Measurements from ENCODE around the gene AVP.

Gene AVP

DNA sequence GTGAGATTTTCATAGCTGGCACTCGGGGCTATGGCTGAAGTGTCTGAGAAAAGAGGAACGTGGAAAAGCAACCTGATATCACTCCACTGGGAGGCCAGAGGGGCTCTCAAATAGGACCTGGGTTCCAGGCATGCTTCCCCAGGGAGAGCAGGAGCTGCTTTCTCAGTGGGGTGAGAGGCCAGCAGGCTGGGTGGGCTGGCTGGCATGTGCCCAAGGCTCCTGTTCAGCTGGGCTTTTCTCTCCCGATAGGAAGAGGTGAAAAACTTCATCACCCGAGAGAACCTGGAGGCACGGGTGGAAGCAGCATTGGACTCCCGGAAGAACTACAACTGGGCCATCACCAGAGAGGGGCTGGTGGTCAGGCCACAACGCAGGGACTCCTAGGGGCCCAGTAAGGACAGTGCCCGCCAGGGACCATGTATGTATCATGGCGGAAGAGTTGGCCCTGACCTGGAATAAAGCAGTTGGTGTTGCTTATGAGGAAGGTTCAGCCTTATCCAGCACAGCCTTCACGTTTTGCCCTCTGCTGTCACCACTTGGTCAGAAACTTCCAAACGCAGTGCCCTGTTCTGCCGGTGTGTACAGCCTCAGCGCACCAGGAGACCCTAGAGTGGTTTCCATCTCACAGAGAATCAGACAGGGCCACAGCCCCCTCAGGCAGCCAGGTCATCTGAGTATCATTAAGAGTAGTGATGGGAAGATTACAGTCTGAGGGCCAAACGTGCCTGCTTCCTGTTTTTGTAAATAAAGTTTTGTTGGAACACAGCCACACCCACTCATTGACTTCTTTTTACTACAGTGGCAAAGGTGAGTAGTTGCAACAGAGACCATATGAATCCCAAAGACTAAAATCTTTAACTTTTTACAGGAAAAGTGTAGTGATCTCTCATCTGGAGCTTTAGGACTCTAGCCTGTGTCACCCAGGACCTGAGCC lies 36.8 kb downstream of the AVP start:
- no peak for DNase-seq (ENCODE audit: low spot score)

DNA sequence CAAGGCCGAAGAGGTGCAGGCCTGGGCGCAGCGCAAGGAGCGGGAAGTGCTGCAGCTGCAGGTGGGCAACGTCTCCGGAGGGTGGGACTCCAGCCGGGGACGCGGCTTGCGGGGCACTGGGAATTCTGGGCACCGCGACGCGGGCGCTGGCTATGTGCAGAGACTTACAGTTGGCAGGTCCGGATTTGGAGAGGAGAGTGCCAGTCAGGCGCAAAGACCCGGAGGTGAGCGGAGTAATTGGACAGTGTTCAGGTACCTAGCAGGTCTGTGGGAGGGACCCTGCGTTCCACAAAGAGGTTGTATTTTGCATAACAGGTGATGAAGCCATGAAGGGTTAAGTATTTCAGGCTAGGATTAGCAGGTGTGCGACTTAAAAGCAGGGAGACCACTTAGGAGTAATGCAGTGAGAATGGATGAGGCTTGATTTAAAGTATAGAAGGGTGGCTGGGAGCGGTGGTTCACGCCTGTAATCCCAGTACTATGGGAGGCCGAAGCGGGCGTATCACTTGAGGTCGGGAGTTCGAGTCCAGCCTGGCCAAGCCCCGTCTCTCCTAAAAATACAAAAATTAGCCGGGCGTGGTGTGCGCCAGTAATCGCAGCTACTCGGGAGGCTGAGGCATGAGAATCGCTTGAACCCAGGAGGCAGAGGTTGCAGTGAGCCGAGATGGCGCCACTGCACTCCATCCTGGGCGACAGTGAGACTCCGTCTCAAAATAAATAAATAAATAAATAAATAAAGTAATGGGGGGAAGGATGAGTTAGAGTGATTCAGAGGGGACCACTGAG lies 37.7 kb downstream of the AVP start:
- peak; percentile 35 for DNase-seq (ENCODE audit: low spot score)

DNA sequence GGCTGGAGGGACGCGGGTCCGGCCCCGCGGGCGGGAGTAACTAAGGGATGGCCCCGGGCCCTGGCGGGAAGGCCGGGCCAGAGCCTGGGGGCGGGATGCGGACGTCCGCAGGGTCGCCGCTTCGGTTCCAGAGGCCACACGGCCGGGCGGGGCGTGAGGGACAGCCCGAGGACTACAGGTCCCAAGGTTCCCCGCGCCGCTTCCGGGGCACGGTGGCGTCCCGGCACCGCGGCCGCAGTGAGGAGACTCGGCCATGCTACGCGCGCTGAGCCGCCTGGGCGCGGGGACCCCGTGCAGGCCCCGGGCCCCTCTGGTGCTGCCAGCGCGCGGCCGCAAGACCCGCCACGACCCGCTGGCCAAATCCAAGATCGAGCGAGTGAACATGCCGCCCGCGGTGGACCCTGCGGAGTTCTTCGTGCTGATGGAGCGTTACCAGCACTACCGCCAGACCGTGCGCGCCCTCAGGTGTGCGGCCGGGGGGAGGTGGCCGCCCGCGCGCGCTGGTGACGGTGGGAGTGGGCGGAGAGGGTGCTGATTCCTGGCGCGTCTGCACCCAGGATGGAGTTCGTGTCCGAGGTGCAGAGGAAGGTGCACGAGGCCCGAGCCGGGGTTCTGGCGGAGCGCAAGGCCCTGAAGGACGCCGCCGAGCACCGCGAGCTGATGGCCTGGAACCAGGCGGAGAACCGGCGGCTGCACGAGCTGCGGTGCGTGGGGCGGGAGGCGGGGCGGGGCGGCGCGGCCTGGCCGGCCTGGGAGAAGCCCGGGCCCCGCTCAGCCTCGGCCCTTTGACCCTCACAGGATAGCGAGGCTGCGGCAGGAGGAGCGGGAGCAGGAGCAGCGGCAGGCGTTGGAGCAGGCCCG lies 38.5 kb downstream of the AVP start, which contains the start of gene MRPS26:
Gene MRPS26, plus strand, starts transcription at position 237 of the 861 bp plus-strand sequence. Its CDS starts 17 bp downstream, at position 254.
- peak; percentile 88 for DNase-seq (ENCODE audit: low spot score)

DNA sequence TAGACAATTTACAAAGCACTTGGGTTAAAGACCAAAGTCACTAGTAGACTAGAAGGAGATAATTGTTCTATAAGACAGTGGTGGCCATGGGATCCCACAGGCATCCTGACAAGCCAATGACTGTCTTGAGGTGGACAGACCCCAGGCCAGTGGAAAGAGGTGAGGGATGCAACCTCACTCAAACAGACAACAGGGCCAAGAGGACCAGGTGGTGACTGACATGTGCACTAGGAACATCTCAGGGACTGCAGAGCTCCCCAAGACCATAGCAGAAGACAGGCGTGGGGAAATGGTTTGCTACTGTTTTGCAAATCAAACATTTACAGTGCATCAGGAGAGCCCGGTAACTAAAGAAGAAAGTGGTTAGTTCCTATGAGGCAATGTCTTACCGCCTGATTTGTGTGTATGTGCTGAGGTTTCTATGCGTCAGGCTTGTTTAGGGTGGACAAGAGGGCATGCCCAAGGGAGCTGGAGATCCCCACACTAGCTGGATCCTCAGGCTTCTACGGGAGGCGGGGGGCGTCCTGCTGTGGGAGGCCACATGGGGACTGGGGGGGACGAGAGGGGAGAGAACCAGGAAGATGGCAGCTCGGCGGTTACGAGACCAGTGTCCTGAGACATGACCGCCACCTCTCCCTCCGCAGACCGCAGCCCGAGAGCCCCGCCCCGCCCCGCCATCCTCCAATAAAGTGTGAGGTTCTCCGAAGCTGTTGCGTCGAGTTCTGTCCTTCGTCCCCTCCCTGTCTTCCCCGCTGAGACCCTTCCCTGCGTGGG lies 39.3 kb downstream of the AVP start:
- DNase-seq (ENCODE audit: low spot score): peak; percentile 89

DNA sequence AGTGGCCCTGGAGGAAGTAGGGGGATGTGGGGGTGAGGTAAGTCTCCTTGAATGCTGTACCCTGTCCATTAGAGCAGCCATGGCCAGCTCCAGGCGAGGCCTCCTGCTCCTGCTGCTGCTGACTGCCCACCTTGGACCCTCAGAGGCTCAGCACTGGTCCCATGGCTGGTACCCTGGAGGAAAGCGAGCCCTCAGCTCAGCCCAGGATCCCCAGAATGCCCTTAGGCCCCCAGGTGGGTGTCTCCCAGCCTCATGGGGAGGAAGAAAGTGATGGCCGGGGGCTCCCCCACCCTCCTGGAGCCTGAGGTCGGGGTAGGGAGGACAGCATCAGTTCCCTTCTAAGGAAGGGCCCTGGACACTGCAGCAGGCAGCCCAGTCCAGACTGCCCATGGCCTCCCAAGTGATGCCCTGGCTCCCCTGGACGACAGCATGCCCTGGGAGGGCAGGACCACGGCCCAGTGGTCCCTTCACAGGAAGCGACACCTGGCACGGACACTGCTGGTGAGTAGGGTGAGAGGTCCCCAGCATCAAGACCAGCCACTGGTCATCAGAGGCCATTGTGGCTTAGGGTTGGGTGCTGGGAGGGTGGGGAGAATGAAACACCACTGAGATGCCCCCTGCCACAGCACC lies 40.1 kb downstream of the AVP start:
- no peak for DNase-seq (ENCODE audit: low spot score)

DNA sequence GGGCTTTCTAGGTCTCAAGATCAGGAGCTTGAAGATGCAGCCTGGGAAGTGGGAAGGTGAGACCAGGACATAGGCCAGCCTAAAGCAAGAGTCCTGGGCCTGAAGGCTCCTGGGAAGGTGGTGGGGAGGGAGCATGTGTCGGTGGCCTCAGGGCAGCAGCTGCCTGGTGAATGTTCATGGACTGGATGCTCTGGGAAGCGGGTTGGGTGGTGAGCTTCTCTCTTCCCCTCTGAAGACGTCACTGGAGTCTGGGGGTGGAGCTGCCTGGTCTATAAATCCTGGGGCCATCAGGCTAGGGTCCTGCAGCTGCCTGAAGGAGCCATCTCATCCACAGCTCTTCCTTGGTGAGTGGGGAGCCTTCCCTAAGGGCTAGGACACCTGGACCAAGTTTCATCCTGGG lies 41.2 kb downstream of the AVP start, which contains the start of gene GNRH2:
Gene GNRH2, plus strand, starts transcription at position 301 of the 400 bp plus-strand sequence. CDS start 793 bp downstream, outside the sequence.
- DNase-seq (ENCODE audit: low spot score): no peak

DNA sequence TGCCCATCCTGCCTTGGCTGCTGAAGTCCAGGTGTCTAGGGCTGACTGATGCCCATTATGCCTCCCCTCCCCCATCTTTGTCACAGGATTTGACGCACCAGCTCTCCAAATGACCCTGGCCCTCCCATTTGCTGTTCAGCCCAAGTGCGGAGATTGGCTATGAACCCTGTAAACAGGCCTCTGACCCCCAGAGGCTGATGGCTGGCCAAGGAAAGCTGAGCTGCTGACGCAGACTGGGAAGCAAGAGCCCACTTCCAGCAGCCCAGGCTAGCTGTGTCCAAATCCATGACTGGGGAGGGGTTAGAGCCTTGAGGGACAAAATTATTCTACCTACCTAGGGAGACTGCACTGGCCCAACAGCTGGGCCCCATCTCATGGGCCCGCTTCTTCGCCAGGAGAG lies 41.9 kb downstream of the AVP start:
- no peak for DNase-seq (ENCODE audit: low spot score)

DNA sequence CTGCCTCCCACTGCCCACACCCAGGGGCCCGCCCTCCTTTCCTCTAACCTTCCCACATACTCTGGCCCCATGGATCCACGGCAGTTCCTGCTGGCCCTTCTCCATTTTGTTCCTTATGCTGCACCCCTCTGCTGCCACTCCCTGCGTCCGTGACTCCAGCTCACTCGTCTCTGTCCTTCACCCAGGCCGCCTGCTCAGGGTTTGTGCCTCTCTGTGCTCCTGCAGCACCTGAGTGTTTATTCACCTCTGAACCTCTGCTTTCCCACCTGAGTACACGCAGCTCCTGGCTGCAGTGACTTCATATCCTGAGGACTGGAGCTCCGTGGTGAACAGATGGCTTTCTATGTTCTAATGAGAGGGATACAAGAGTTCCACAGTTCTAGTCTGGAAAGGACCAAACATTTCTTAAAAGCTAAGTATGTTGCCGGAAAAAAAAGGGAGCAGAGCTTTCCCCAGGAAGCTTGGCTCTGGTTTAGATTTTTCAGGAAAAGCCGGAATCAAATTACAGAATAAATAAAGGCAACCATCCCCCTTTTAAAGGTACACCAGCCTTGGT lies 42.6 kb downstream of the AVP start:
- DNase-seq (ENCODE audit: low spot score): peak; percentile 29

DNA sequence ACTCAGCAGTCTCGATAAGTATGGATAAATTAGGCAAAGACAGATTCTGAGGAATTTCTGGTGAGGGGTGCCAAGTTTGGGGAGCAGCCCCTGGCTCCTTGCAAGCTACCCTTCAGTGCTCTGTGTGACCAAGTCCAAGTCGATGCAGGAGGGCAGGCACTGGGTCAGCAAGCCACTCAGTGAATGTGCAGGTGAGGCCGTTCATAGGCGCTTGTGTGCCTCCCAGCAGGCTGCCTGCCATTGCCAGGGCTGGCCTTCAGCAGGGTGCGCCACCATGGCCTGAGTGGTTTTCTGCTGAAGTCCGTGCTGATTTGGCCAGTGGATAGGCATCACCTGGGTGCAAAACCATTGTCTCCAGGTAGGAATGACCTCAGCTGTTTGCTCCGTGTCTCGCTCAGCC lies 44.4 kb downstream of the AVP start:
- no peak for DNase-seq (ENCODE audit: low spot score)

DNA sequence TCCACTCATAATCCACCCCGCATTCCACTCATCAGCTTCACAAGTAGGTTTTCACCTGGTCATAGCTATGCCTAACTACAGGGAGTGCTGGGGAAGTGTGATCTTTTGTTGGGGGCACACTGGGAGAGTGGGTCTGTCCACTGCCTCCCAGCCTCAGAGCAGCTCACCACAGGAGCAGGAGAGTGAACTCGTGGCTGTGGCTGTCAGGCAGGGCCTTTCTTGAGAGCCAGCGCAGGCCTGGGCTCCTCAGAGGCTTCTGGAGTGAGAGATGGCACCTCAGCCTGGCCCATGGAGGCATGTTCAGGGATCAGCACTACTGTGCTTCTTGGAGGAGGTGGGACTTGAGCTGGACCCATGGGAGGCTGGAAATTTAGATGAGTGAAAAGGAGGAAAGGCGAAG lies 45.1 kb downstream of the AVP start:
- DNase-seq (ENCODE audit: low spot score): no peak

DNA sequence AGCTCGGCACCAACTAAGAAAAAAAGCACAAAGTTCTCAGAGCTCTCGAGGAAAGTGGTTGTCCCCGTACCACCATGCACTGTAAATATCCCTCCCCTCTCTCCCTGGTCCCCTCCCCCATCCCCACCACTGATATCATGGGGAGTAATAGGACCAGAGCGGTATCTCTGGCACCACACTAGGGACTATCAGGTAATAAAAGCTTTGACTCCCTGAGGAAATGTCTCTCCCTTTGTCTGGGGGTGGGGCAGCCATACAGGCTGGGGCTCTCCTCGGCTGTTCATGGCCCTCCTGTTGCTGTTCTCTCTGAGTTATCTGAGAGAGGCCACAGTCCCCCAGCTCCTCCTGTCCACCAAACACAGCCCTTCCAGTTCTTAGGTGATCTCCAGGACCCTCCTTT lies 46.1 kb downstream of the AVP start:
- no peak for DNase-seq (ENCODE audit: low spot score)

DNA sequence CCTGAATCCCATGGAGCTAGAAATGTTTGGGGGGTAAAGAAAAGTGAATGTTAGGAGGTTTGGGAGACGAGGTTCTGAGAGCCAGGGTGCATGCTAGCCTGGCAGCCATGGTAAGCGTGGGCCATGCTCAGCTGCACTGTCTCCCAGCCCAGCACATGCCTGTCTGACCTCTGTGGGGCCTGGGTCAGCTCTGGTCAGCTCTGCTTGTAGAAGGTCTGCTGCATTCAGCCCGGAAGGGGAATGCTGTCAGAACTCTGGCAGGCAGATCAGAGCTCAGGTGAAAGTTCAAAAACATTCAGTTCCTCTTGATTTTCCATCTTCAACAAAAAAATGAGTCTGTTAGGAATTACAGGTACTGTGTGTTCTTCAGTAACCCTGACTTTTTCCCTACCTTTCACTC lies 46.9 kb downstream of the AVP start:
- no peak for DNase-seq (ENCODE audit: low spot score)

DNA sequence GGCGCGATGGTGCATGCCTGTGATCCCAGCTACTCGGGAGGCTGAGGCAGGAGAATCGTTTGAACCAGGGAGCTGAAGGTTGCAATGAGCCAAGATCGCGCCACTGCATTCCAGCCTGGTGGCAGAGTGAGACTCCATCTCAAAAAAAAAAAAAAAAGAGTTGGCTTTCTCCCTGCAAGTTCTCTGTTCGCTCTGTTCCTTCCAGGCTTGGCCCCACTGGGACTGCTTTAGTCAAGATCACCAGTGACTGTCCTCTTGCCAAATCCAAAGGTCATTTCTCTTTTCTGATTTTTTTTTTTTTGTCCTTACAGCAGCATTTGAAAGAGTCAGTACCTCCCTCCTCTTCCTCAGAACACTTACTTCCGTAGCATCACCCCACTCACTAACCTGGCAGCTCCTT lies 51.9 kb downstream of the AVP start:
- no peak for DNase-seq (ENCODE audit: low spot score)
